Occipital lobe (tissue), 3 donors: ENCODE measurements around the gene DDX52. TPM values are rescaled to one million over a fixed set of nuclear protein-coding genes. Genes with fewer than 3 reads are reported as not detected.

Source experiments
- DNase-seq: peaks from one replicate; lab custom pipeline; 2025; lab: John Stamatoyannopoulos, UW
- small RNA-seq: library from RNA; depleted of rRNA; stranded (forward); fragments of <200 nt; gene quantifications from one replicate; pipeline ENCODE3, GENCODE V24; 2014
- total RNA-seq: library from RNA; depleted of rRNA; stranded (reverse); fragments of >200 nt; gene quantifications from one replicate; pipeline ENCODE4 v1.2.3, GENCODE V29; 2014

DDX52 gene
- total RNA-seq, 1 donor from 2014 or later, result 37.9 TPM

- no peak for DNase-seq
Measured at GRCh38 chr17:37592291-37592690, 51.0 kb downstream of the DDX52 start.

DNA sequence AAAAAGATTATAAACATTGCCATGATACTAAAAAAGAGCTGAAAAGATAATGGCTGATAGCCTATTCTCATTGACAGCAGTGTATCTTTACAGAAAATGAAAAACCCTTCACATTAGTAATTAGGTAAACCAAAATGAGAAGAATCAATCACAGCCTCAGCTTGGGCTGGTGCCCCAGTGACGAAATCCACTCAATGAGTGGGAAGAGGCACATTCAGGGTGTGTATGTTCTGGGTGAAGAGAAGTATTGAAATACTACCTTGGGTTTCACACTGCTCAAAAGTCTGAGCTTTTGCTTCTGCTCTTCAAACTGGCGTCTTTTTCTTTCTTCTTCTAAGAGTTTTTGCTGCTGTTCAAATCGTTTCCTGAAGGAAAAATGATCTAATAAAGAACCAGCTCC, 58.2 kb downstream of the DDX52 start:
- no peak for DNase-seq

DNA sequence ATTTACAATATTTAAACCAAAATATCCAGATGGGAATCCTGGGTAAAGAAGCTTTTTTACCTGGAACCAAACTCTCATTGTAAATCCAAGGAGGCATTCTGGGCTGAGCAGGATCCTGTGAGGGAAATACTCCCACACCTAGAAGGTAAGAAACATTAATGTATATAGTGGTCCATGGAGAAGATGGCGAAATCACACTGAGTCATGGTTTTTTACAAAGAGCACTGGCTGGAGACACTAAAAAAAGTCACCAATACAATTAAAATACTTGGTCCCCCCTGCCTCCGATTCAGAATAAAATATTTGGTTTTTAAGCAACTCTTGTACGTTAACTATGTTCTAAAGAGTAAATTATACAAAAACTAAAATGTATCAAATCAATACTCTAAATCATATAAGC, 67.0 kb downstream of the DDX52 start:
- DNase-seq, result no peak

- DNase-seq, result no peak
Measured at GRCh38 chr17:37574427-37574826, 68.8 kb downstream of the DDX52 start.

- no peak for DNase-seq
Measured at GRCh38 chr17:37571674-37572073, 71.6 kb downstream of the DDX52 start.

- peak; percentile 19 for DNase-seq
Measured at GRCh38 chr17:37570527-37571093, 72.6 kb downstream of the DDX52 start.

DNA sequence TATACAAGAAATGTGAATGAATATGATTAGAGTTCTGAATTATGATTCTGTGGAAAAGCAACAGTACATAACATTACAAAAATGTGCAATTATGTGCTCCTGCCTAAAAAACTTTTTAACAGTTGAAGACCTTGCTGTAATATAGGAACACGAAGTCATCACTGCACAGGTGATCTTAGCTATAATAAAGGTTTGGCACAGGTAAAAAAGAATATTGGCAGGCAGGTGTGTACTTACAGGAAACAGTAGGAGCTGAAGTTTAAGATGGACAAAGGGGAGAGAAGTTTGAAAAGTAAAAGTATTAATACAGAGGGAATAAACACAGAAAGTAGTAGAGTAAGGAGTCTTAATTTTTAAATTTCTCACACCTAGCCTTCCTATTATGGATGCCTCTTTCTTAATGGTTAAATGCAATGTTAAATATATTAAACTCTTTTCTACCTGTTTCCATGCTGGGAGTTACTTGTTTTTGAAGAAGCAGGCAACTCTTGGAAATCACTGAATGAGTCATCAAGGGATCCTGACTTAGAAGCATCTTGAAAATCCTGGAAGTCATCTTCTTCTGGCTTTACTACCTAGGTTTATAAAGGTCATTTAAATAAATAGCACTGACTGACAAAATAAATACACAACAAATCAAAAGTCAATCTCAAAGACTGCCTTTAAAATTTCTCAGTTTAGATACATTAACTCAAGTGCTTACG, 74.7 kb downstream of the DDX52 start:
- no peak for DNase-seq

DNA sequence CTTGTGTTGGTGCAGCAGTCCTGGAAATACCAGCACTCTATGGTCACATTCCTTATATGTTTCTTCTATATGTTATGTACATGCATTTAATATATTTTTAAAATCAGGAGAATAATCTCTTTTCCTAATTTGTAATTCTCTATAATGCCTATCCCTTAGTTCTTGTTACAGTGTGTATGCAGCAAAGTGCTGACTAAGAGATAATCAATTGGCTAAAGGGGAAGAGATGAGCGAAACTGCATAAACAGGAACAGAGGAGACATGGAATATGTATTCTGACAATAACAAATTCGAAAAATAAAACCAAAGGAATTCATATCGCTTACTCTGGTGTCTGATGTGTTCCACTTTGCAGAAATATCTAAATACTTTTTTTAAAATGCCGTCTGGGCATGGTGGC, 75.7 kb downstream of the DDX52 start:
- DNase-seq, result no peak

DNA sequence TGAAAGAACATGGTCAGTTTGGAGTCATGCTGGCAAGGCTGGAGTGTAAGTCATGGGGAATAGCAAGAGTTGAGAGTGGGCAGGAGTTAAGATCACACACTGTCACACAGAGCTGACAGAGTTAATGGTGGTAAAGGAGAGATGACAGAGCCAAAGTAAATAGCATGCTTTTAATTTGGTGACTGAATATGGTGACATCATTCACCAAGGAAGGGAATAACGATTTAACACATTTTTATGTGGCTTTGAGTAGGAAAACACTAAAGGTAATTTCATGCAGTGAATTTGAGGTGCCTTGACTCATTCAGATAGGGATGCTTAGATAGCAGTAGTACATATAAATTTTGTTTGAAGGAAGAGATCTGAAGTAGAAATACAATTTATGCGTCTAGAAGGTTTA, 76.1 kb downstream of the DDX52 start:
- no peak for DNase-seq

DNA sequence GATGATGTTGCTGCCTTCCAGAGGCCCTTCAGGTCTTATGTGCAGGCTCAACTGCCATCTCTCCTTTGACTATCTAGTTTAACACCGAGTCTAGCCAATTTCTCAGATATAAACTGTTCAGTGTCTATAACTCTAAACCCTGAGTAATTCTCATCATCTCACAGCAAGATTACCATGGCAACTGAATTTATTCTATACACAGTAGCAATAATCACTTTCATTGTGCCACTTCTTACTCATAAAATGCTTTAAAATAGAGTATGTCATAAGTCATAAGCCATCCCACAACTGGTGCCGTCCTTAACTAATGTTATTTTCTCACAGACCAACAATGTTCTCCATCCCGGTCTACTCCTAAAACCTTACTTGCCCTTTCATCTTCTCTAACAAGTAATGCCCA, 79.0 kb downstream of the DDX52 start:
- no peak for DNase-seq

DNA sequence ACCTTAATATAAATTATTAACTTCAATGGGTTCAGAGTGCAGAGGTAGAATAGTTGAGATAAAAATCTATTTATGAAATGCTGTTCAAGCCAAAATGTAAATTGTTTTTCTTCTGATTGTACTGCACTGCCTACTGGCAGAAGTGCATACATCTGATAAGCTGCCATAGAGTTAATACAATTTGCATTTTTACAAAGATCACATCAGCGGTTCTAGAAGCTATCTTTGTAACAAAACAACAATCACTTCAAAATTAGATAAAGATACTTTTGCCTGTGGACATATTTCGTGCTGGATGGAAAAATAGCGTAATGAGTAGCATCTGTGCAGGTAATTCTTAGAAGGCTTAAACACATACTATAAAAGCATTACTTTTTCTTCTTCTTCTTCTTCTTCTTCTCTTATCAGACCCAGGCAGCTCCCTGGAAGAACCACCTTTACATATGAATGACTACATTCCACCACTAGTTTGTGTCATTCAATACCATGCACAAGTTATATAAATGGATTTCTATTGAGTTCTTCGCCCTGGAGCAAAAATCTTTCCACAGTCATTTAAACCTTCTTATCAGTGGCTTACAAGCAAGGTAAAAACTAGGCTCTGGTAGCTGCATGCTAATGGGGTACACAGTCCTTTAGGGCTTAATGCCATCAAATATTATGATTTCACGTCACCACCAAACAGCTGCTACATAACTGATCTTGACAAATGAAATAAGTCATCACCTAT, 81.1 kb downstream of the DDX52 start:
- no peak for DNase-seq

Small RNA genes within 50 kb of the gene (small RNA-seq; reads per million reads assigned to genes)
- not detected for gene MIR378J

Other genes starting within 250 kb of the DDX52 start
- gene ACACA, start 236.6 kb downstream of the DDX52 start, total RNA-seq, result 92.0 TPM
- 56.0 TPM for gene TADA2A, start 236.6 kb downstream of the DDX52 start, total RNA-seq
- gene DUSP14, start 153.6 kb downstream of the DDX52 start, total RNA-seq, result 11.2 TPM
- 24.5 TPM for gene SYNRG, start 34.0 kb downstream of the DDX52 start, total RNA-seq
- not detected for gene HNF1B, start 101.6 kb upstream of the DDX52 start, total RNA-seq